ENCODE measurements around the gene CYBA. TPM values are rescaled to one million over a fixed set of nuclear protein-coding genes. Genes with fewer than 3 reads are reported as not detected.

The CYBA gene
- total and polyA plus RNA-seq, 2 of the 13 experiments (the other 11 are each of a cell fraction or from before 2014, with no cell fraction given), result 196 to 250 TPM

GRCh38 chr16:88650749-88651275, at the start of gene CYBA (continued):
- no peak for TF ChIP-seq ZNF432 (CRISPR knock-in tag; IDR thresholded peaks at IDR 0.05; ENCODE audit: borderline replicate concordance)
- TF ChIP-seq RAD51 (IDR thresholded peaks at IDR 0.05; ENCODE audit: borderline replicate concordance), result no peak
- 0 out of 2 replicates have a peak, but pooled peaks have one; percentile 4 for TF ChIP-seq HNF1B (CRISPR knock-in tag; IDR thresholded peaks at IDR 0.05)
- peak; percentile 8; the same call in 1 of the 2 replicates for TF ChIP-seq ZNF678 (CRISPR knock-in tag; IDR thresholded peaks at IDR 0.05)
- no peak for TF ChIP-seq ZNF75D (CRISPR knock-in tag; IDR thresholded peaks at IDR 0.05; ENCODE audit: borderline replicate concordance)
- no peak for TF ChIP-seq ZNF317 (CRISPR knock-in tag; IDR thresholded peaks at IDR 0.05)
- peak; percentile 73 for TF ChIP-seq ZNF563 (CRISPR knock-in tag; IDR thresholded peaks at IDR 0.05)
- TF ChIP-seq NR0B2 (CRISPR knock-in tag; IDR thresholded peaks at IDR 0.05), result no peak
- TF ChIP-seq LRRFIP1 (CRISPR knock-in tag; conservative IDR thresholded peaks at IDR 0.05), result 0 out of 2 replicates have a peak, but pooled peaks have one; percentile 43
- TF ChIP-seq ZNF639 (CRISPR knock-in tag; conservative IDR thresholded peaks at IDR 0.05), result no peak
- no peak for TF ChIP-seq ZNF737 (CRISPR knock-in tag; IDR thresholded peaks at IDR 0.05; ENCODE audit: borderline replicate concordance)
- peak; percentile 50; the same call in 1 of the 2 replicates for TF ChIP-seq MIER3 (CRISPR knock-in tag; IDR thresholded peaks at IDR 0.05; ENCODE audit: borderline replicate concordance)
- no peak for TF ChIP-seq SAFB2 (CRISPR knock-in tag; IDR thresholded peaks at IDR 0.05; ENCODE audit: borderline replicate concordance, low read depth)
- TF ChIP-seq REXO4 (CRISPR knock-in tag; IDR thresholded peaks at IDR 0.05; ENCODE audit: borderline replicate concordance), result no peak
- no peak for TF ChIP-seq NPAS2 (CRISPR knock-in tag; IDR thresholded peaks at IDR 0.05; ENCODE audit: borderline replicate concordance)
- peak in 1 of 2 experiments; percentile 75; a peak in 2 of 4 replicates for TF ChIP-seq ATF4 (CRISPR knock-in tag; IDR thresholded peaks at IDR 0.05)
- peak; percentile 87; the same call in 1 of the 2 replicates for TF ChIP-seq HOXA9 (CRISPR knock-in tag; IDR thresholded peaks at IDR 0.05; ENCODE audit: borderline replicate concordance)
- no peak for TF ChIP-seq MED8 (CRISPR knock-in tag; IDR thresholded peaks at IDR 0.05; ENCODE audit: insufficient replicate concordance)
- TF ChIP-seq ZFYVE20 (CRISPR knock-in tag; IDR thresholded peaks at IDR 0.05; ENCODE audit: borderline replicate concordance, low read depth), result no peak
- TF ChIP-seq RBAK (CRISPR knock-in tag; IDR thresholded peaks at IDR 0.05), result no peak
- TF ChIP-seq MIXL1 (CRISPR knock-in tag; IDR thresholded peaks at IDR 0.05), result 0 out of 2 replicates have a peak, but pooled peaks have one; percentile 43
- no peak for TF ChIP-seq SETDB1 (CRISPR knock-in tag; IDR thresholded peaks at IDR 0.05; ENCODE audit: borderline replicate concordance)
